Measurements from ENCODE around the gene SYT15.
"Not testable (repeated sequence)": the region's sequence is repeated elsewhere in the genome, so short reads cannot be mapped to it uniquely, and the experiment has no call there.

DNA sequence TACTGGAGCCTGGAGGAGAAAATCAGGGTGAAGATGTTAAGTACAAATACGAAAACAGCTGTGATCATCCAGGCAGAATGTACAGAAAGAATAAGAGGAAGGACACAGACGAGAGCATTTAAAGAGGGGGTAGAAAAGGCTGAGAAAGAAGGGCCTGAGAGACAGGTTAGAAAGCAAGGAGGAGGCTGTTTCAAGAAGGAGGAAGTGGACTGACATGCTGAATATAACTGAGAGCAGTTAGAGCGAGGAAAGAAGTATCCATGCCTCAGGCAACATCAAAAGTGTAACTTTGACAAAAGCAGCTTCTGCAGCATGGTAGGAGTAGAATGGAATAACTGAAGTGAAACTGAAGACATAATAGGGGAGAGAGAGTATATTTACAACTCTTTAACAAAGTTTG lies 39.0 kb downstream of the SYT15 start:
- TF ChIP-seq, protein P1, sequence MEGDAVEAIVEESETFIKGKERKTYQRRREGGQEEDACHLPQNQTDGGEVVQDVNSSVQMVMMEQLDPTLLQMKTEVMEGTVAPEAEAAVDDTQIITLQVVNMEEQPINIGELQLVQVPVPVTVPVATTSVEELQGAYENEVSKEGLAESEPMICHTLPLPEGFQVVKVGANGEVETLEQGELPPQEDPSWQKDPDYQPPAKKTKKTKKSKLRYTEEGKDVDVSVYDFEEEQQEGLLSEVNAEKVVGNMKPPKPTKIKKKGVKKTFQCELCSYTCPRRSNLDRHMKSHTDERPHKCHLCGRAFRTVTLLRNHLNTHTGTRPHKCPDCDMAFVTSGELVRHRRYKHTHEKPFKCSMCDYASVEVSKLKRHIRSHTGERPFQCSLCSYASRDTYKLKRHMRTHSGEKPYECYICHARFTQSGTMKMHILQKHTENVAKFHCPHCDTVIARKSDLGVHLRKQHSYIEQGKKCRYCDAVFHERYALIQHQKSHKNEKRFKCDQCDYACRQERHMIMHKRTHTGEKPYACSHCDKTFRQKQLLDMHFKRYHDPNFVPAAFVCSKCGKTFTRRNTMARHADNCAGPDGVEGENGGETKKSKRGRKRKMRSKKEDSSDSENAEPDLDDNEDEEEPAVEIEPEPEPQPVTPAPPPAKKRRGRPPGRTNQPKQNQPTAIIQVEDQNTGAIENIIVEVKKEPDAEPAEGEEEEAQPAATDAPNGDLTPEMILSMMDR (IDR thresholded peaks at IDR 0.05), result not testable (repeated sequence)
- not testable (repeated sequence) for TF ChIP-seq POLR2AphosphoS5 (IDR thresholded peaks at IDR 0.05; ENCODE audit: insufficient read depth in 1 of 2, low read depth in 1 of 2); POLR2A (IDR thresholded peaks at IDR 0.05)

Measured in vagina (tissue), 2 donors.